Tibial nerve (tissue), 4 donors: Measurements from ENCODE around the gene GALNT18.

Experiments used
- CTCF ChIP-seq, 5 experiments: fragments of 200-600 bp in 3 of 5; fragments of 450-650 bp in 2 of 5; sonication (generic) in 3 of 5; IDR thresholded peaks; one replicate each; pipeline ENCODE4 v1.5.1; 2016 to 2019; ENCODE audit warnings: antibody characterized with exemption in 5 of 5, mild to moderate bottlenecking in 3 of 5, moderate library complexity in 2 of 5
- EP300 ChIP-seq, 2 donors: sonication (generic); formaldehyde crosslinking; IDR thresholded peaks; one replicate each; pipeline ENCODE4 v1.6.1; 2017; ENCODE audit warnings: antibody characterized with exemption in 2 of 2, mild to moderate bottlenecking in 1 of 2
- POLR2A ChIP-seq, 2 donors: fragments of 450-650 bp; IDR thresholded peaks; one replicate each; pipeline ENCODE4 v1.6.1; 2017; ENCODE audit warnings: antibody characterized with exemption in 2 of 2, mild to moderate bottlenecking in 2 of 2, moderate library complexity in 2 of 2

- no peak for TF ChIP-seq CTCF (IDR thresholded peaks at IDR 0.05)
- no peak for TF ChIP-seq POLR2A (IDR thresholded peaks at IDR 0.05)
- TF ChIP-seq EP300 (IDR thresholded peaks at IDR 0.05), result no peak
Measured at GRCh38 chr11:11512502-11512901, 109.3 kb downstream of the GALNT18 start.
